Gastroesophageal sphincter (tissue), 4 donors: ENCODE measurements around the gene BRD4. TPM values are rescaled to one million over a fixed set of nuclear protein-coding genes. Genes with fewer than 3 reads are reported as not detected.
A peak's percentile ranks its signal among the peaks of the same experiment; 100 is the strongest.

Experiments used
- ATAC-seq: fragments of 150-250 bp; one replicate; pipeline ENCODE4 v1.9.1; 2016; ENCODE audit warnings: mild to moderate bottlenecking, moderate library complexity
- H3K27ac ChIP-seq, 4 donors: fragments of 200-600 bp; sonication (generic) in 3 of 4; 1 replicate in 3 of 4; 2 replicates in 1 of 4; pipeline ENCODE4 v1.5.1; 2016 to 2019
- H3K27me3 ChIP-seq: fragments of 200-600 bp; sonication (generic); one replicate; pipeline ENCODE4 v1.5.1; 2019
- H3K36me3 ChIP-seq, 2 donors: fragments of 200-600 bp; sonication (generic); one replicate each; pipeline ENCODE4 v1.5.1; 2019; ENCODE audit warnings: control low read depth in 1 of 2
- H3K4me1 ChIP-seq, 3 donors: fragments of 200-600 bp; sonication (generic); 1 replicate in 2 of 3; 2 replicates in 1 of 3; pipeline ENCODE4 v1.5.1; 2016 to 2019; ENCODE audit warnings: control low read depth in 2 of 3
- H3K4me3 ChIP-seq, 2 donors: fragments of 200-600 bp; sonication (generic); one replicate each; pipeline ENCODE4 v1.5.1; 2019; ENCODE audit warnings: mild to moderate bottlenecking in 1 of 2, moderate library complexity in 1 of 2
- H3K9me3 ChIP-seq, 3 donors: fragments of 200-600 bp; sonication (generic); one replicate each; pipeline ENCODE4 v1.5.1; 2017 to 2019; ENCODE audit warnings: control low read depth in 2 of 3
- EP300 ChIP-seq: sonication (generic); formaldehyde crosslinking; IDR thresholded peaks from one replicate; pipeline ENCODE4 v1.6.1; 2017; ENCODE audit warnings: antibody characterized with exemption, mild to moderate bottlenecking
- POLR2A ChIP-seq, 2 donors: fragments of 450-650 bp; IDR thresholded peaks; one replicate each; pipeline ENCODE4 v1.6.1; 2017; ENCODE audit warnings: antibody characterized with exemption in 2 of 2, mild to moderate bottlenecking in 2 of 2, moderate library complexity in 1 of 2
- POLR2AphosphoS5 ChIP-seq: sonication (generic); formaldehyde crosslinking; IDR thresholded peaks from one replicate; pipeline ENCODE4 v1.6.1; 2017; ENCODE audit warnings: antibody characterized with exemption
- WGBS, 2 donors: methylation state at CpG; one replicate each; pipeline ENCODE4 v1.1.5; 2018; ENCODE audit warnings: low coverage in 1 of 2; 5-methylcytosine and 5-hydroxymethylcytosine counted together
- total RNA-seq, 4 donors: library from RNA; depleted of rRNA; stranded (reverse); fragments of >200 nt; gene quantifications; one replicate each; pipeline ENCODE4 v1.1.0, GENCODE V29; 2016
- TF ChIP-seq, protein P1 (sequence below), 4 experiments: fragments of 200-600 bp in 2 of 4; fragments of 450-650 bp in 2 of 4; sonication (generic) in 1 of 4; IDR thresholded peaks; one replicate each; pipeline ENCODE4 v1.5.1; 2017 to 2019; ENCODE audit warnings: antibody characterized with exemption in 4 of 4, mild to moderate bottlenecking in 2 of 4, moderate library complexity in 2 of 4

Gene BRD4
- total RNA-seq, 4 donors from 2014 or later: 29.6 to 49.3 (median 34.4) TPM

DNA sequence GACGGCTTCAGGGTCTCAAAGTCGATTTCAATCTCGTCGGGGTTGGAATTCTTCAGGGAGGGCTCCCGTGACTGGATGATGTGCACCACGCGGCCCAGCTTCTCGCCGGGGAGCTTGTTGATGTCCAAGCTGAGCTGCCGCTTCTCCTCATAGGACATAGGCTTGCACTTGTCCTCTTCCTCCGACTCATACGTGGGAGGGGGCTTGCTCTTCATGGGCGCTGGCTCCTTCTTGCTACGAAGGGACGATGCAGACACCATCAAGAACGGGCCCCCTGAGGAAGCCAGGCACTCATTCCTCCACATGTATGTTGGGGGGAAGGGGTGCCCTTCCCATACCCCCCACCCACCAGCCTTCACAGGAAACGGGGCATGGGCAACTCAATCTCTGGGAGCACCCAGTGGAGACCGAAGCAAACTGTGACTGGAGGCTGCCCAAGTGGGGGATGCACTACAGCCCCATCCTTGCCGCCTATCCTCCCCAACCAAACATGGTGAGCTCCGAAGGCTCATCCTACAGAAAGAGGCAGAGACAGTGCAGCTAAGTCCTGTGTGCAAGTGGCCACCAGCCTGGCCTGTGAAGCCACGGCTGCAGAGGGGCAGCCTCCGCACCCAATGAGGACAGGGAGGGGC, 76.9 kb downstream of the BRD4 start:
- WGBS, 2 donors: 82 to 84% methylated on average over 10 to 13 of the region's 22 CpGs
- H3K27ac ChIP-seq: no peak overlapping the region
- no peaks in the 10 kb centered on the region for H3K27me3 ChIP-seq
- peaks cover 9 to 42% (median 34%) of the 10 kb centered on the region in 3 donors for H3K4me1 ChIP-seq
- no peak overlapping the region for H3K4me3 ChIP-seq
- no peaks in the 10 kb centered on the region for H3K9me3 ChIP-seq
- TF ChIP-seq, protein P1, sequence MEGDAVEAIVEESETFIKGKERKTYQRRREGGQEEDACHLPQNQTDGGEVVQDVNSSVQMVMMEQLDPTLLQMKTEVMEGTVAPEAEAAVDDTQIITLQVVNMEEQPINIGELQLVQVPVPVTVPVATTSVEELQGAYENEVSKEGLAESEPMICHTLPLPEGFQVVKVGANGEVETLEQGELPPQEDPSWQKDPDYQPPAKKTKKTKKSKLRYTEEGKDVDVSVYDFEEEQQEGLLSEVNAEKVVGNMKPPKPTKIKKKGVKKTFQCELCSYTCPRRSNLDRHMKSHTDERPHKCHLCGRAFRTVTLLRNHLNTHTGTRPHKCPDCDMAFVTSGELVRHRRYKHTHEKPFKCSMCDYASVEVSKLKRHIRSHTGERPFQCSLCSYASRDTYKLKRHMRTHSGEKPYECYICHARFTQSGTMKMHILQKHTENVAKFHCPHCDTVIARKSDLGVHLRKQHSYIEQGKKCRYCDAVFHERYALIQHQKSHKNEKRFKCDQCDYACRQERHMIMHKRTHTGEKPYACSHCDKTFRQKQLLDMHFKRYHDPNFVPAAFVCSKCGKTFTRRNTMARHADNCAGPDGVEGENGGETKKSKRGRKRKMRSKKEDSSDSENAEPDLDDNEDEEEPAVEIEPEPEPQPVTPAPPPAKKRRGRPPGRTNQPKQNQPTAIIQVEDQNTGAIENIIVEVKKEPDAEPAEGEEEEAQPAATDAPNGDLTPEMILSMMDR (IDR thresholded peaks at IDR 0.05): no peak
- TF ChIP-seq POLR2AphosphoS5 (no peak), POLR2A (IDR thresholded peaks at IDR 0.05) (no peak)
- no peak for ATAC-seq
- peaks cover 0 to 85% of the 10 kb centered on the region in 2 donors for H3K36me3 ChIP-seq

DNA sequence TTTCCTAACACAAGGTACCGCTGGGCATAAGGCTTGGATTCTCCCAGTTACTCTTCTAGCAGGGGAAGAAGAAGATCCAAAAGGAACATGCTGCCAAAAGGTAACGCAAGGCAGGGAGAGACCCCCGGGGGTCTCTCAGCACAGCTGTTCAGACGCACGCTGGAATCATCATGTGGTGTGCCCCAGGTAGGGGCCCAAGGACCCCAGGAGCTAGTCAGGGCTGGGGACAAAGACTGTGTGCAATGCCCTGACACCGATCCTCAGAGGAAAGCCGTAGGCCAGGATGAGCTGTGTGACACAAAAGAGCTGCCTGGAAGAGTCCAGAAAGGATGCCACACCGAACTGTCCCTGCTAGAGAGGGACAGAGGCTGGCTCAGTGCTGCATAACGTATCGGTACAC, 77.8 kb downstream of the BRD4 start:
- Histone ChIP-seq H3K27me3 (no peaks in the 10 kb centered on the region), H3K27ac (peak overlapping the region in 1 of 4 donors; percentile 88), H3K9me3 (no peaks in the 10 kb centered on the region), H3K4me3 (no peak overlapping the region), H3K36me3 (peaks cover 0 to 76% of the 10 kb centered on the region in 2 donors), H3K4me1 (peaks cover 16 to 51% (median 43%) of the 10 kb centered on the region in 3 donors)
- no peak for ATAC-seq
- WGBS, 2 donors: 77 to 90% methylated on average over 2 to 5 of the region's 10 CpGs
- TF ChIP-seq, protein P1 (IDR thresholded peaks at IDR 0.05): no peak
- TF ChIP-seq EP300: no peak
- no peak for TF ChIP-seq POLR2AphosphoS5
- TF ChIP-seq POLR2A (IDR thresholded peaks at IDR 0.05): no peak

DNA sequence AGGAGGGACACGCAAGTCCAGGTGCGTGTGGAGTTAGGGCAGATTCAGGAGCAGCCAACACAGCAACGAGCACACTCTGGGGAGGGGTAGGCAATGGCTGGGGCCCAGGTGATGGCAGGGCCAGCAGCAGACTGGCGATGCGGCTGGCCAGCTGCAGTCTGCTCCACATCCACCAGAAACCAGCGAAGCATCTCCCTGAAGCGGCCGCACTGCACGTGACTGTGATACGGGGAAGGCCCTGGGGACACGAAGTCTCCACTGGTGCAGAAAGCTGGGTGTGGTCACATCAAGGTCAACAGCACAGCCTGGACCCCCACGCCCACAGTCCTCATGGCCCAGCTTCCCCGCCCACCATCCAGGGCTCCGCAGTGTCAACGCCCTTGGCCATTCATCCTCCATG, 78.8 kb downstream of the BRD4 start:
- no peak overlapping the region for H3K4me3 ChIP-seq
- peak overlapping the region in 3 of 4 donors; percentile 83 to 88 (median 87) for H3K27ac ChIP-seq
- WGBS, 2 donors: no CpG with 5 or more reads among the region's 15 CpGs
- no peak for ATAC-seq
- peaks cover 0 to 66% of the 10 kb centered on the region in 2 donors for H3K36me3 ChIP-seq
- H3K27me3 ChIP-seq: no peaks in the 10 kb centered on the region
- TF ChIP-seq, protein P1 (IDR thresholded peaks at IDR 0.05): no peak
- no peak for TF ChIP-seq EP300
- TF ChIP-seq POLR2AphosphoS5: no peak
- no peak for TF ChIP-seq POLR2A (IDR thresholded peaks at IDR 0.05)
- H3K4me1 ChIP-seq: peaks cover 20 to 62% (median 52%) of the 10 kb centered on the region in 3 donors
- H3K9me3 ChIP-seq: no peaks in the 10 kb centered on the region

DNA sequence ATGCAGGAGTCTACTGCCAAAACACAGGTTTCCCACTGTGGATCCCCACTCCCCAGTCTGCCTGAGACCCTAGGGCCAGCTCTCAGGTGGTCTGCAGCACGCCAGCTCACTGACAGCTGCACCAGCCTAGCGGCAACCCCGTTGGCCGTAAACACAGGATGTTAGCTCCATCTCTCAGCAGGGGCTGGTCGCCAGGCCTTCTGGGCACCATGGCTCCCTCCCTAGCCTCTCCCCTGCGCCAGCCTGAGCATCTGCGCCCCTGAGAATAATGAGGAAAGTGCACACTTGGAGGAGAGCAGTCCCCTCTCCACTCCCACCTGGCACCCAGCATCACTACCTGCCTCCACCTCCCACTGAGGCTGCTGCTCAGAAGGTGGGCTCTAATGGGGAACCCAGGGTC, 79.3 kb downstream of the BRD4 start:
- Histone ChIP-seq H3K9me3 (no peaks in the 10 kb centered on the region), H3K27ac (peak overlapping the region in 3 of 4 donors; percentile 83 to 88 (median 87)), H3K4me1 (peaks cover 23 to 66% (median 57%) of the 10 kb centered on the region in 3 donors), H3K27me3 (no peaks in the 10 kb centered on the region), H3K4me3 (no peak overlapping the region), H3K36me3 (peaks cover 0 to 63% of the 10 kb centered on the region in 2 donors)
- TF ChIP-seq POLR2A (IDR thresholded peaks at IDR 0.05) (no peak), POLR2AphosphoS5 (no peak), EP300 (no peak)
- TF ChIP-seq, protein P1 (IDR thresholded peaks at IDR 0.05): no peak
- no peak for ATAC-seq
- no CpG with 5 or more reads among the region's 7 CpGs for whole genome bisulfite sequencing, 2 donors
